HEK293 (cell line): ENCODE data around the gene C5orf63.

Source experiments
- ZBTB8A ChIP-seq: fragments of 450-650 bp; formaldehyde crosslinking; IDR thresholded peaks from 2 replicates; pipeline ENCODE4 v1.5.1; 2016; ENCODE audit warnings: missing biosample characterization, missing genetic modification characterization
- ZNF121 ChIP-seq: fragments of 450-650 bp; formaldehyde crosslinking; IDR thresholded peaks from 2 replicates; pipeline ENCODE4 v1.5.1; 2016; ENCODE audit warnings: missing biosample characterization, missing genetic modification characterization
- ZNF785 ChIP-seq: fragments of 450-650 bp; formaldehyde crosslinking; IDR thresholded peaks from 2 replicates; pipeline ENCODE4 v1.5.1; 2016; ENCODE audit warnings: missing biosample characterization, missing genetic modification characterization
- TF ChIP-seq, protein P1 (sequence below): fragments of 450-650 bp; IDR thresholded peaks from 2 replicates; pipeline ENCODE4 v1.5.1; 2018; ENCODE audit warnings: missing biosample characterization, missing genetic modification characterization
- TF ChIP-seq, protein P2 (sequence below): fragments of 450-650 bp; formaldehyde crosslinking; IDR thresholded peaks from 2 replicates; pipeline ENCODE4 v1.5.1; 2016; ENCODE audit warnings: missing biosample characterization, missing genetic modification characterization
- TF ChIP-seq, protein P3 (sequence below): fragments of 450-650 bp; formaldehyde crosslinking; IDR thresholded peaks from 2 replicates; pipeline ENCODE4 v1.5.1; 2016; ENCODE audit warnings: missing biosample characterization, missing genetic modification characterization

DNA sequence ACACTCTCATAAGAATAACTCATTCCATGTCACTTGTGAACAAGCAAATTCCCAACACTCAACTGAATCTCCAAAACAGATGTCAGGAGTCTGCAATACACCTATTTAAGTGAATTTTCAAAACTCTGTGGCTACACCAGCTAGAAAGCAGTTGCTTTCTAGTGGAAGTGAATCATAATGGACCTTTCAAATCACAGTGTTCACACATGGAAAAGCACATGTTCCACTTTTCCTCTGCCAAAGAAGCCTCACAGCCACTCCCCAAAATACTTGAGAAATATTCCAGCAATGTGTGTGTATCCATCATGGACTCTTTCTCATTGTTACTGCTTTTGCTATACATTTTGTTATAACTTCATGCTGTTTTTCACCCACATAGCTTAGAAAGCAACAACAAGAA is 60.4 kb downstream of the C5orf63 start:
- TF ChIP-seq, protein P1, sequence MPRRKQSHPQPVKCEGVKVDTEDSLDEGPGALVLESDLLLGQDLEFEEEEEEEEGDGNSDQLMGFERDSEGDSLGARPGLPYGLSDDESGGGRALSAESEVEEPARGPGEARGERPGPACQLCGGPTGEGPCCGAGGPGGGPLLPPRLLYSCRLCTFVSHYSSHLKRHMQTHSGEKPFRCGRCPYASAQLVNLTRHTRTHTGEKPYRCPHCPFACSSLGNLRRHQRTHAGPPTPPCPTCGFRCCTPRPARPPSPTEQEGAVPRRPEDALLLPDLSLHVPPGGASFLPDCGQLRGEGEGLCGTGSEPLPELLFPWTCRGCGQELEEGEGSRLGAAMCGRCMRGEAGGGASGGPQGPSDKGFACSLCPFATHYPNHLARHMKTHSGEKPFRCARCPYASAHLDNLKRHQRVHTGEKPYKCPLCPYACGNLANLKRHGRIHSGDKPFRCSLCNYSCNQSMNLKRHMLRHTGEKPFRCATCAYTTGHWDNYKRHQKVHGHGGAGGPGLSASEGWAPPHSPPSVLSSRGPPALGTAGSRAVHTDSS = no peak
- TF ChIP-seq, protein P2, sequence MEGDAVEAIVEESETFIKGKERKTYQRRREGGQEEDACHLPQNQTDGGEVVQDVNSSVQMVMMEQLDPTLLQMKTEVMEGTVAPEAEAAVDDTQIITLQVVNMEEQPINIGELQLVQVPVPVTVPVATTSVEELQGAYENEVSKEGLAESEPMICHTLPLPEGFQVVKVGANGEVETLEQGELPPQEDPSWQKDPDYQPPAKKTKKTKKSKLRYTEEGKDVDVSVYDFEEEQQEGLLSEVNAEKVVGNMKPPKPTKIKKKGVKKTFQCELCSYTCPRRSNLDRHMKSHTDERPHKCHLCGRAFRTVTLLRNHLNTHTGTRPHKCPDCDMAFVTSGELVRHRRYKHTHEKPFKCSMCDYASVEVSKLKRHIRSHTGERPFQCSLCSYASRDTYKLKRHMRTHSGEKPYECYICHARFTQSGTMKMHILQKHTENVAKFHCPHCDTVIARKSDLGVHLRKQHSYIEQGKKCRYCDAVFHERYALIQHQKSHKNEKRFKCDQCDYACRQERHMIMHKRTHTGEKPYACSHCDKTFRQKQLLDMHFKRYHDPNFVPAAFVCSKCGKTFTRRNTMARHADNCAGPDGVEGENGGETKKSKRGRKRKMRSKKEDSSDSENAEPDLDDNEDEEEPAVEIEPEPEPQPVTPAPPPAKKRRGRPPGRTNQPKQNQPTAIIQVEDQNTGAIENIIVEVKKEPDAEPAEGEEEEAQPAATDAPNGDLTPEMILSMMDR (tag by site-specific recombination) = no peak
- no peak for TF ChIP-seq ZNF121 (tag by site-specific recombination)
- TF ChIP-seq, protein P3, sequence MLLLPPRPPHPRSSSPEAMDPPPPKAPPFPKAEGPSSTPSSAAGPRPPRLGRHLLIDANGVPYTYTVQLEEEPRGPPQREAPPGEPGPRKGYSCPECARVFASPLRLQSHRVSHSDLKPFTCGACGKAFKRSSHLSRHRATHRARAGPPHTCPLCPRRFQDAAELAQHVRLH = no peak
- no peak for TF ChIP-seq ZNF785 (tag by site-specific recombination)
- TF ChIP-seq ZBTB8A (tag by site-specific recombination) = no peak
